Stimulated activated CD8-positive, alpha-beta memory T cell treated with anti-CD3 and anti-CD28 coated beads, Interleukin-4, amount 100 ng/mL, for 4 hours (primary cell): ENCODE data around the gene PRKAA2.

Source experiments
- DNase-seq, 2 donors: peaks; one replicate each; pipeline ENCODE4 v3.0.0-alpha.2; 2020; ENCODE audit warnings: low read depth in 2 of 2, low spot score in 1 of 2

PRKAA2 gene

DNA sequence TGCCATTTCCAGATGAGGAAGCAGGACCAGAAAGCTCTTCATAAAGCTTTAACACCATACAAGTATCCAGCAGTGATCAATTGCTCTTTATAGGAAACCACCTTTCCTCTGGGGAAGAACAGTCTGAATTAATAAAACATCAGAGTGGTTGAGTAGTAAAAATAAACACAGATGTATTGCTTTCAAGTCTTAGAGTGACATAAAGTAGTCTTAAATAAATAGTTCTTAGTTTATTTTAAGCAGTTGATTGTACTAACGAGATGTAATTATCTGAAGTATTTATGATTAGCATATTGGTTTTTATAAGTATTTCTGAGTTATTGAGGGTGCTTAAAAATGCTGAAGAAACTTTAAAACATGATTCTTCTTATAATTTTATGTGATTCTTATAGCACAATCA is 67.0 kb downstream of the PRKAA2 start:
- DNase-seq, result no peak

DNA sequence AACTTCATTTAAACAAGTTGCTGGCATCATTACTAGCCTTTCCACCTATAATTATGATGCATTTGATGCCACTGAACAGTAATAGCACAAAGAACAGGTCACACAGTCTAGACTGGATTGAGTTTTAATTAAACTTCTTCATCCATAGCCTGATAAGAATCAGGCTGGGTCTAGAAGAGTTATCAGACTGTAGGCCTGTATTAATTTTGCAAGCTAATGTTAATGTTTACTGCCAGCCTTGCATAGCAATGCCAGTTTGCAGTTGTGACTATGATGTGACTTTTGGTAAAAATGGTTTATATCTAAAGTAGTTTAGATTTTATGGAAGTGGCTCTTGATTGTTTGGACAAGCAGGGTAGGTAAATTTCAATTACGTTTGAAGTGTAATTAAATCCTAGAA is 68.0 kb downstream of the PRKAA2 start:
- no peak for DNase-seq

DNA sequence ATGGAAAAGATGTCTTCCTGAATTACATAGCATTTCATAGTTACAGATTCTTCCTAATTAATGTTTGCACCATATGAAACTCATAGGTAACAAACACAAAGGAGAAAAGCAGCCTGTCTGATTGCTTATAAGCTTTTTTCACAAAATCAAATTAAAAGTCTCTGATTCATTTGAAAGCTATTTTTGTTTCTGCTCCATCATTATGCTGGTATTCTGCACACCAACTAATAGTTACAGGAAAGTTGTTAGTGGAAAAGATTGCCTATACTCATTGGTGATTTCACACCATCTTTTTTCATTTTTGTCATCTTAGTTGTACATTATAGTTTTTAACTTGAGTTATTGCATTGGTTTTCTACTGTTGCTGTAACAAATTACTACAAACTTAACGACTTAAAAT is 70.0 kb downstream of the PRKAA2 start:
- DNase-seq, result no peak

DNA sequence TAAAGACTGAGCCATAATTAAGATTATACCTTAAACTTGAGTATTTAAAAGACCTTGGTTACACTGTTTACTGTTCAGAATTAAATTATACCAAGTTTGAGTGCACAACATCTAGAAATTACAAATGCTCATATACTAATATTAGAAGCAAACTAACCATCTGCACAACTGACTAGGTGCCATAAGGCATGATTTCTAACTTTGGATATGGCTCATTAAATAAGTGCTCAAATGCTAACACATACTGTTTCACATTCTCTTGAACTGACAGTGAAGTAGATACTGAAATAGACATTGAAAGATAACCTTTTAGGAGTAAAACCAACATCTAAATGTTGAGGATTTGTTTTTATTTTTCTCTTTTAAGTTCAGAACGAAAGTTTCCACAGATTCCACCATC is 74.1 kb downstream of the PRKAA2 start:
- DNase-seq, result no peak

DNA sequence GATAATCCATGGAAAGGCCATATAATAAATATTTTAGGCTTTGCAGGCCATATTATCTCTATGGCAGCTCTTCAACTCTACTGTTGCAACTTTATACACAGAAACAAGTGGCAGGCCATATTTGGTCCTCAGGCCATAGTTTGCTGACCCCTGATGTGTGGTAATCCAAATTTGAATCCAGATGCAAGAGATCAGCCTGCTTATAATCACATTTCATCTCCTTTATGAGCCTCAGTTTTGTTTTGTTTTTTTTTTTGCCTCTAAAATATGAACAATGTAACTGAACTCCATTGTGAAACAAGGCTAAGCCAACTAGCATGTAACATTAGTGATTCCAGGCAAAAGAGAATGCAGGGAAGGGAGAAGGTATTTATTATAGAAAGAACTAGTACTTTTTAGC is 81.6 kb downstream of the PRKAA2 start:
- DNase-seq, result no peak

DNA sequence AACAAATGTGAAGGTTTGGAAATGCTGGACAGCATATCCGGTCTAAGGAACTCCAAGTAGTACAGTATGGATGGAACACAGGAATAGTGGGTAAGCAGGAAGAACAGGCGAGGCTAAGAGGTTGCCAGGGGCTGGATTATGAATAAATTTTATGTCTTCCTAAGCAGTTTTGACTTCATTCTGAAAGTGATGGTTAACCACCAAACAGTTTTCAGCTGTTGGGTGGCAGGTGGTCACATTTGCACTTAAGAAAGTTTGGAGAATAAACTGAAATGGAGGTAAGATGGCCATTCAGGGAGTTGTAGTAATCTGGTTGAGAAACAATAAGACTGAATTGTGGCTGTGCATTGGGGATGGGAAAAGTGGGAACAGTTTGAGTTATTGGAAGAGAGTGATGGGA is 83.8 kb downstream of the PRKAA2 start:
- DNase-seq, result no peak

DNA sequence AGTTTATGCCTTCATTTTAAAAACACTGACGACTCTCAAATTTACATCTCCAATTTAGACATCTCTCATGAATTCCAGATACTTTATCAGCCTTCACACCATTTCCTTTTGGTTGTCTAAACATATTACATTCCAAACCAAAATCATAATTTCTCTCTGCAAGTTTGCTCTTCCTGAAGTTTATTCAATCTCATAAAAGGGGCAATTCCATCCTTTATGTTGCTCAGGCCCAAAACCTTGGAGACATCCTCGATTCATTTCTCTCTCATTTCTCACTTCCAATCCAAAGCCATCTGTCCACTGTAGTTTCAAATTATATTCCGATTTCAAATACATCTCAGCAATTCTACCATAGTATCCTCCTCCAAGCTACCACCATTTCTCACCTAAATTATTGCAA is 100.1 kb downstream of the PRKAA2 start:
- DNase-seq, result no peak

DNA sequence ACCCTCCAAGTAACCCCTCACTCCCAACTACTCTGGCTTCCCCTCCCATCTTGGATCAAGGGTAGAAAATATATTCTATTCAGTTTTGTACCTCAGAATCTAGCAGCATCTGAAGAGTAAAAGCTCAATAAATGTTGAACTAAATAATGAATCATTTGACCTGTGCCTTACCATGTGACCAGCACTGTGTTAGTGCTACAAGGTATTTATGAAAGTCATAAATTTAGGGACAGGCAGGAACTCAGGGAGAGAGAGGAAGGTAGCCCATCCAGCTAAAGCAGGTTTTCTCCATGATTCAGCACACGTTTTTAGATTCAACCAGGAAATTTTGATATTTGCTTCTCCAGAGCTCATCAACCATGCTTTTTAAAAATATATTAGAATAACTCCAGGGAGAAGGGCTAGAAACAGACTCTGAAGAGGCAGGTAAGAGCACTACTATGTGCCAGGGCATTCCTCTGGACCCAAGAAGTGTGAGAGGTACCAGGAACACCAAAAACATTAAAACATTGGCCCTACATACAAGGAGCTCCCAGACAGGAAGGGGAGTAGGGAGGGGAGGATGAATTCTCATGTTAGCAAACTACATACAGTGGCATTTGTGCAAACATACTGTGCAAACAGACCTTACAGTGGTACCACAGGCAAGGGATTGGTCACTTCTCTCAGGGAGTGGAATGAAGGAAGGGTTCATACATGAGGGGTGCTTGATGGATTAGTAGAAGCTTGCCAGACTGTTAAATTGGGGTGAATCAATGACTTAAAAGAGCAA is 109.8 kb downstream of the PRKAA2 start:
- no peak for DNase-seq

DNA sequence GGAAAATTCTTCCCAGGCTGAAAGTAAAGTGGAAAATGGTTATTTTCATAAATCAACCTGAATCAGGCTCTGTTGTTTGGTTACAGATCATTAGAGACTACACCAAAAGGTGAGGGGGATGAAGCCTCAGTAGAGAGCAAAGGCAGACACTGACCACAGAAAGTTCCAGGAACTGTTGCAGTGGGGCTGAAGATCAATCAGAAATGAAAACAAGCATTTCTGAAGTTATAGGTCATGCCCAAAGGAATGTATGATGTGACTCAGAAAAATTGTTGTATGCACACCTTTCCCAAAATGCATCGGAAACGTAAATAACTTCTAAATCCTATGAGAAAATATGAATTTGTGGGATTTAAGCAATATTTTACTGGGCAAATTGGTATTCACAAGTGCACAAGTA is 110.8 kb downstream of the PRKAA2 start:
- DNase-seq, result no peak

DNA sequence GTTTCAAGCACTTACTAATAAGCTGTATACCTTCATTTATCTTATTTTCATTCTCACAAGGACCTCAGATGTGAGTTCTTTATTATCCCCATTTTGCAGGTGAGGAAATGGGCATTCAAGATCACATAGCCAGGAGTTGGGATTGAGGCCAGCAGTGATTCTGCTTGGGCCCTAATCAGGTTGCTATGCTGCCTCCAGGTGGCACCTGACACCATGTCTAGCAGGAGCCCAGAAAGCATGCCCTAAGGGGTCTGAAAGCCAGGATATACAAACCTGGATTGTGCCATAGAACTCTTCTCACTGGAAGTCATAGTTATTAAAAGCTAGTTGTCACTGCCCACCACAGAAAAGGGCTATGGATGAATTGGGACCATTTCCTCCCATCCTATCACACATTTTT is 113.0 kb downstream of the PRKAA2 start:
- no peak for DNase-seq

DNA sequence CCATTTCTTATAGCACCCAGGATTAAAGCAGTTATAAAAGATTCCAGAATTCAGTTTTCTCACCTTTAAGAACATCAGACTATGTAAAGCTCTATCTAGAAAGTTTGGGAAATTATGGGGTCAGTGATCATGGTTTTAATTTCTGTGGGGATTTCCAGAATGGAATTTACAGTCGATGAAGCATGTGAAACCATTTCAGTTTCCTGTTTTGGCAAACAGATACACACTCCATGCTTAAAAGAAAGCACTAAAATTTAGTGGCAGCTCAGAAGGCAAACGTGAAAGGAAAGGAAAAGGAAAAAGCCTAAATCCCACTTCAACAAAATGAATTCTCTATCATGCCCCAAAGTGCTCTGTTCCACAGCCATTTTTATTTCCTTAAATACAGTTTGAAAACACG is 113.7 kb downstream of the PRKAA2 start:
- DNase-seq, result no peak
